Gastroesophageal sphincter (tissue), 3 donors: ENCODE data around the gene IL1RAP.

Source experiments
- POLR2AphosphoS5 ChIP-seq: sonication (generic); formaldehyde crosslinking; IDR thresholded peaks from one replicate; pipeline ENCODE4 v1.6.1; 2017; ENCODE audit warnings: antibody characterized with exemption
- TF ChIP-seq, protein P1 (sequence below), 4 experiments: fragments of 200-600 bp in 2 of 4; fragments of 450-650 bp in 2 of 4; sonication (generic) in 1 of 4; IDR thresholded peaks; one replicate each; pipeline ENCODE4 v1.5.1; 2017 to 2019; ENCODE audit warnings: antibody characterized with exemption in 4 of 4, mild to moderate bottlenecking in 2 of 4, moderate library complexity in 2 of 4

DNA sequence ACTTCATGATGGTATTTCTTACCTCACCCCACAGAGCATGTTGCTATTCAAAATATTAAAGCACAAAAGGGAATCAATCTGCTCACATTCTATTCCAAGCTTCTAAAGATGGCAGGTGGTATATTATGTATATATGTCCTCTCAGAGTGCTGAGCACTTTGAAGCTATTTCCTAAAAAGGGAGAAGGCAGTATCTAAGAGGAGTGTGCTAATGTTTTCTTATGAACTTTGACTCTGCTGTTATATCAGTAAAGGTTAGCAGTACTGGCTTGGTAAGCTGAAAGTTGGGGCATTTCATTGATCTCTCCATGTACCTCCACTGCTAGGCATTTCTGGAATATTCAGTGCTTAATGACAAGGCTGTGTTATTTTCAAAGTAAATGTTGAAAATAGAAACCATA, 43.4 kb downstream of the IL1RAP start:
- TF ChIP-seq, protein P1, sequence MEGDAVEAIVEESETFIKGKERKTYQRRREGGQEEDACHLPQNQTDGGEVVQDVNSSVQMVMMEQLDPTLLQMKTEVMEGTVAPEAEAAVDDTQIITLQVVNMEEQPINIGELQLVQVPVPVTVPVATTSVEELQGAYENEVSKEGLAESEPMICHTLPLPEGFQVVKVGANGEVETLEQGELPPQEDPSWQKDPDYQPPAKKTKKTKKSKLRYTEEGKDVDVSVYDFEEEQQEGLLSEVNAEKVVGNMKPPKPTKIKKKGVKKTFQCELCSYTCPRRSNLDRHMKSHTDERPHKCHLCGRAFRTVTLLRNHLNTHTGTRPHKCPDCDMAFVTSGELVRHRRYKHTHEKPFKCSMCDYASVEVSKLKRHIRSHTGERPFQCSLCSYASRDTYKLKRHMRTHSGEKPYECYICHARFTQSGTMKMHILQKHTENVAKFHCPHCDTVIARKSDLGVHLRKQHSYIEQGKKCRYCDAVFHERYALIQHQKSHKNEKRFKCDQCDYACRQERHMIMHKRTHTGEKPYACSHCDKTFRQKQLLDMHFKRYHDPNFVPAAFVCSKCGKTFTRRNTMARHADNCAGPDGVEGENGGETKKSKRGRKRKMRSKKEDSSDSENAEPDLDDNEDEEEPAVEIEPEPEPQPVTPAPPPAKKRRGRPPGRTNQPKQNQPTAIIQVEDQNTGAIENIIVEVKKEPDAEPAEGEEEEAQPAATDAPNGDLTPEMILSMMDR (IDR thresholded peaks at IDR 0.05), result no peak
- TF ChIP-seq POLR2AphosphoS5, result no peak
